CD4-positive, alpha-beta memory T cell (primary cell): ENCODE data around the gene GRK5. TPM values are rescaled to one million over a fixed set of nuclear protein-coding genes. Genes with fewer than 3 reads are reported as not detected.

Experiments used
- CTCF ChIA-PET: fragments of 350-600 bp; sonication (Branson Sonifier 250); formaldehyde crosslinking; loops from one replicate; lab custom pipeline; 2021; ENCODE audit warnings: inconsistent platforms; ENCODE audit not compliant: partially characterized antibody; lab: Charles Lee
- POLR2A ChIA-PET: fragments of 350-600 bp; sonication (Branson Sonifier 250); formaldehyde crosslinking; loops from one replicate; lab custom pipeline; 2021; ENCODE audit not compliant: partially characterized antibody; lab: Charles Lee
- DNase-seq, 5 donors: peaks; one replicate each; pipeline versions ENCODE4 v3.0.0 to v3.0.0-alpha.2; 2020 to 2022; ENCODE audit warnings: mixed read lengths in 1 of 5
- H3K27ac ChIP-seq: one replicate; pipeline ENCODE4 v1.7.0; 2013; ENCODE audit warnings: low read depth, low read length
- H3K27me3 ChIP-seq: 2 replicates; pipeline ENCODE4 v1.7.0; 2013; ENCODE audit warnings: mild to moderate bottlenecking, low read length, moderate library complexity; ENCODE audit not compliant: insufficient read depth
- H3K36me3 ChIP-seq: 2 replicates; pipeline ENCODE4 v1.7.0; 2013; ENCODE audit warnings: mild to moderate bottlenecking, low read length, moderate library complexity; ENCODE audit not compliant: insufficient read depth
- H3K4me1 ChIP-seq: 2 replicates; pipeline ENCODE4 v1.7.0; 2013; ENCODE audit warnings: mild to moderate bottlenecking, low read length, moderate library complexity; ENCODE audit not compliant: insufficient read depth
- H3K4me3 ChIP-seq, 2 donors: one replicate each; pipeline ENCODE4 v1.7.0; 2013; ENCODE audit warnings: low read length in 2 of 2, mild to moderate bottlenecking in 1 of 2
- H3K9me3 ChIP-seq, 2 donors: one replicate each; pipeline ENCODE4 v1.7.0; 2013; ENCODE audit warnings: low read length in 2 of 2, control low read depth in 1 of 2; ENCODE audit not compliant: control insufficient read depth in 1 of 2
- H3K27ac Mint-ChIP-seq, 7 donors: one replicate each; pipeline ENCODE4 v1.8.0; 2020 to 2021; ENCODE audit warnings: mixed read lengths in 7 of 7, mild to moderate bottlenecking in 6 of 7, inconsistent platforms in 3 of 7, moderate library complexity in 3 of 7
- H3K27me3 Mint-ChIP-seq, 2 donors: one replicate each; pipeline ENCODE4 v1.8.0; 2020 to 2021; ENCODE audit warnings: mixed read lengths in 2 of 2
- H3K36me3 Mint-ChIP-seq, 2 donors: one replicate each; pipeline ENCODE4 v1.8.0; 2020 to 2021; ENCODE audit warnings: mixed read lengths in 2 of 2, inconsistent platforms in 1 of 2, mild to moderate bottlenecking in 1 of 2
- H3K4me1 Mint-ChIP-seq, 4 donors: one replicate each; pipeline ENCODE4 v1.8.0; 2020 to 2021; ENCODE audit warnings: mixed read lengths in 4 of 4, mild to moderate bottlenecking in 1 of 4
- H3K4me3 Mint-ChIP-seq, 8 donors: one replicate each; pipeline ENCODE4 v1.8.0; 2020 to 2021; ENCODE audit warnings: mixed read lengths in 8 of 8, mild to moderate bottlenecking in 7 of 8, moderate library complexity in 6 of 8, inconsistent platforms in 3 of 8
- H3K9me3 Mint-ChIP-seq, 8 donors: one replicate each; pipeline ENCODE4 v1.8.0; 2020 to 2021; ENCODE audit warnings: mixed read lengths in 8 of 8, mild to moderate bottlenecking in 5 of 8, inconsistent platforms in 3 of 8, moderate library complexity in 1 of 8
- intact Hi-C: fragments of 100-400 bp; cut with micrococcal nuclease; formaldehyde crosslinking; loops from one replicate; pipeline ENCODE4 v1.15.1; 2023
- polyA plus RNA-seq, 2 donors: library from polyadenylated mRNA; unstranded; fragments of 300-500 nt; fragmentation: Illumina TruSeq; gene quantifications; one replicate each; pipeline ENCODE4 v1.2.3, GENCODE V29; 2021
- total RNA-seq, 2 experiments: library from RNA; stranded (reverse); gene quantifications; one replicate each; pipeline ENCODE4 v1.2.3, GENCODE V29; 2021

Gene GRK5
- total and polyA plus RNA-seq, 4 experiments from 2014 or later: 7.6 to 27.9 (median 18.6) TPM

DNA sequence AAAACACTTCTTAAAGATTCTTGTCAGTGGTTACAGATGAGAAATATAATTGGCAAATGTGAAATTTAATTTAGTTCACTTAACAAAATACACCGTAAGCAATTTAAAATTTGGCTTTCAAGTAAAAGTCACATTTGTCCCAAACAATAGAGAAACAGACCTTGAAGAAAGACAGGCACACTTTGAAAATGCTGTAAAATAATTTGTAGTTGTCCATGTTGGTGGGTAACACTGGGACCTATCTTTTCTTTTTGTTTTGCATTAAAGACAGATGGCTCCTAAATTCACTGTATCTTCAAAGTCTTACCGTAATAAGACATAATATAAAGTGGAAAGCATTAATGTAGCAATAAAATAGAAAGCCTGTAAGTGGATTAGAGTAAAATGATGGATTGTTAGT, 3.3 kb downstream of the GRK5 start:
- H3K36me3 ChIP-seq: no peaks in the 10 kb centered on the region
- peaks cover 75% of the 10 kb centered on the region for H3K4me1 ChIP-seq
- POLR2A ChIA-PET: interaction anchor here (1.9 to 7.0 kb wide), 3 partner anchors 60 to 96 kb away, joined by 6 to 101 read pairs (median 9); no protein-coding TSS in a partner anchor
- H3K4me3 ChIP-seq: no peak overlapping the region
- no peak overlapping the region for H3K27ac ChIP-seq
- Mint-ChIP-seq H3K9me3 (no peaks in the 10 kb centered on the region), H3K4me3 (peak overlapping the region in 2 of 8 donors; percentile 81 to 83), H3K4me1 (peaks cover 36 to 67% (median 57%) of the 10 kb centered on the region in 4 donors), H3K27ac (peak overlapping the region in 5 of 7 donors; percentile 6 to 95 (median 93)), H3K27me3 (no peaks in the 10 kb centered on the region), H3K36me3 (peaks cover 0 to 17% of the 10 kb centered on the region in 2 donors)
- no peaks in the 10 kb centered on the region for H3K9me3 ChIP-seq
- no peak for DNase-seq
- CTCF ChIA-PET: interaction anchor here (1.0 to 6.8 kb wide), 12 partner anchors 10 to 332 kb away, joined by 3 to 139 read pairs (median 4); partner anchors contain the start of gene RGS10
- intact Hi-C loops: no loop called here
- H3K27me3 ChIP-seq: no peaks in the 10 kb centered on the region

DNA sequence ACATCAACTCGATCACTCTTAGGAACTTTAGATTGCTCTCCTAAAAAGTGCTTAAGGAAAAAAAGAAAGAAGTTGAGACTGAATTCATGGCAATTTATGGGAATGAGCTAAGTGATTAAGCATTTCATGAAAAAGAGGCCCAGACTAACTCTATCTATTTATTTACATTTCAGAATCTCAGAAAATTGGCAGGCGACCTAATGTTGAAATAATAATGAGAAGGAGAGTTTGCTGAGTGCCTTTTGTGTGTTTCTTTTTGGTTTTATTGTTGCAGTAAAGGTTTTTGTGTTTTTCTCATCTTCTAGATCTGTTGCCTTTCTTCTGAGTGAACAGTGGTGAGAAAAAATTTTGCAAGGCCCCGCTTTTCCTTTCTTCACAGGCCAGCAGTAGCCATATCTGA, 3.8 kb downstream of the GRK5 start:
- Mint-ChIP-seq H3K9me3 (no peaks in the 10 kb centered on the region), H3K36me3 (peaks cover 0 to 16% of the 10 kb centered on the region in 2 donors), H3K27me3 (no peaks in the 10 kb centered on the region), H3K4me1 (peaks cover 33 to 67% (median 53%) of the 10 kb centered on the region in 4 donors), H3K27ac (peak overlapping the region; percentile 91 to 97 (median 94)), H3K4me3 (peak overlapping the region in 7 of 8 donors; percentile 57 to 83 (median 73))
- Histone ChIP-seq H3K27ac (peak overlapping the region; percentile 74), H3K27me3 (no peaks in the 10 kb centered on the region), H3K4me3 (peak overlapping the region in 1 of 2 donors; percentile 38), H3K36me3 (no peaks in the 10 kb centered on the region), H3K9me3 (no peaks in the 10 kb centered on the region), H3K4me1 (peaks cover 69% of the 10 kb centered on the region)
- CTCF ChIA-PET: interaction anchor here (1.0 to 6.8 kb wide), 10 partner anchors 10 to 331 kb away, joined by 3 to 139 read pairs (median 4); partner anchors contain the start of gene RGS10
- no peak for DNase-seq
- POLR2A ChIA-PET: interaction anchor here (1.0 to 7.0 kb wide), 5 partner anchors 58 to 95 kb away, joined by 3 to 101 read pairs (median 6); no protein-coding TSS in a partner anchor
- intact Hi-C loops: no loop called here

DNA sequence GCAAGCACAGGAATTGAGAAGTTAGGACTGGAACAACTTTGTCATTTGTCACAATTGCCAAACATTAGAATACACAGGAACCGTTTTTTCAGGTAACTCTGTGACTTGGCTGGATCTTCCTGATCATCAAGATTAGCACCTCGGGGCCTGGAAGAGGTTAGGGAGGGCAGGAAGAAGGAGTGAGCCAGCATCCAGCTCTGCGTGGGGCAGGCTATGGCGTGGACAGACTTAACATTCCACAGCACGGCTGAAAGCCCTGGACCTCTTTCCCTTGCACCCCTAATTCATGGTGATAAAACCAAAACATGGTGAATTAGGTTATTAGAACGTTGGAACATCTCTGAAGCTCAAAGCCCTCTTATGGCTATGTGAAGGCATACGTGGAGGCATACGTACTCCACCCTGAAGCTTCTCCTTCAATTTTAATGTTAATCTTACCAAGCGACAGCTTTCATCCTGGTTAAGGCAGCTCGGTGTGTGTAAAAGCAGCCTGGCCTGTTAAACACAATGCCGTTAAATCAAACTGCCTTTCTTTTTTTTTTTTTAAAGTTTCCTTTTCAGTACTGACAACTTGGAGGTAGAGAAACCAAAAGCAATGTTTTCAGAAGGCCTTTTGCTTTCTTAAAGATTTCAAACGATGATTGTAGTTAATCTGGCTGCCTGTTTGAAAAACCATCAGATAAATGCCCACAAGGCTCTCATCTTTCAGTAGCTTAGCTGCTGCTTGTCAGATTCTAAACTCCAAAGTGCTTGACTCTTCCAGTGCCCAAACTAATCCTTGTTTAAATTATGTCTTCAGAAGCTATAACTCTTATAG, 4.5 kb downstream of the GRK5 start:
- H3K4me1 ChIP-seq: peaks cover 65% of the 10 kb centered on the region
- CTCF ChIA-PET: interaction anchor here (0.8 to 6.8 kb wide), 12 partner anchors 10 to 370 kb away, joined by 3 to 139 read pairs (median 3); partner anchors contain the start of gene RGS10
- peaks cover 30 to 66% (median 50%) of the 10 kb centered on the region in 4 donors for H3K4me1 Mint-ChIP-seq
- peak overlapping the region; percentile 74 for H3K27ac ChIP-seq
- H3K27ac Mint-ChIP-seq: peak overlapping the region; percentile 91 to 97 (median 94)
- POLR2A ChIA-PET: interaction anchor here (0.9 to 7.0 kb wide), 7 partner anchors 9 to 277 kb away, joined by 3 to 101 read pairs (median 6); no protein-coding TSS in a partner anchor
- H3K9me3 Mint-ChIP-seq: no peaks in the 10 kb centered on the region
- DNase-seq: peak in 4 of 5 donors; percentile 38 to 68 (median 60)
- no peaks in the 10 kb centered on the region for H3K27me3 Mint-ChIP-seq
- intact Hi-C loops: no loop called here
- peak overlapping the region; percentile 55 to 83 (median 72) for H3K4me3 Mint-ChIP-seq
- no peaks in the 10 kb centered on the region for H3K36me3 ChIP-seq
- peaks cover 0 to 12% of the 10 kb centered on the region in 2 donors for H3K36me3 Mint-ChIP-seq
- no peaks in the 10 kb centered on the region for H3K9me3 ChIP-seq
- H3K27me3 ChIP-seq: no peaks in the 10 kb centered on the region
- peak overlapping the region; percentile 13 to 38 for H3K4me3 ChIP-seq

DNA sequence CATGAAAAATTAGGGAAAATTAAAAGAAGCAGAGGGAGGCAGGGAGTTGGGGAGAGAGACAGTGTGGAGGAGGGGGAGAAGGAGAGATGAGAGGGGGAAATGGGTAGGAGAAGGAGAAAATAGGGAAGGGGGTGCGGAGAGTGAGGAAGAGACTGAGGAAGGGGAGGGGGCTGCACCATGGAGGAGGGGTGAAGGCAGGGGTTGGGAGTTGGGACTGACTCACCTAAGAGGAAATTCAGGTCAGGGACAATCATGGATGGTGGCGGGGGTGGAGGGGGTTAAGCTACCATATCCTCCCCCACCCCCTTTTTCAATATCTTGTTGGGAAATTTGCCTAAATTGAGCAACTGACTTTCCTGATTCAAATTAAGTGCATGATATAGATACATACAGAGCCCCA, 8.0 kb downstream of the GRK5 start:
- Mint-ChIP-seq H3K4me1 (peaks cover 21 to 60% (median 39%) of the 10 kb centered on the region in 4 donors), H3K4me3 (peak overlapping the region in 1 of 8 donors; percentile 12), H3K36me3 (no peaks in the 10 kb centered on the region), H3K27me3 (no peaks in the 10 kb centered on the region), H3K27ac (peak overlapping the region in 2 of 7 donors; percentile 5 to 19), H3K9me3 (no peaks in the 10 kb centered on the region)
- ChIA-PET CTCF (interaction anchor here (0.6 kb wide), 1 partner anchor 314 kb away, joined by 3 read pairs; no protein-coding TSS in a partner anchor), POLR2A (interaction anchor here (1.6 kb wide), 1 partner anchor 91 kb away, joined by 4 read pairs; no protein-coding TSS in a partner anchor)
- peaks cover 43% of the 10 kb centered on the region for H3K4me1 ChIP-seq
- intact Hi-C loops: no loop called here
- no peaks in the 10 kb centered on the region for H3K9me3 ChIP-seq
- no peaks in the 10 kb centered on the region for H3K36me3 ChIP-seq
- H3K27me3 ChIP-seq: no peaks in the 10 kb centered on the region
- H3K4me3 ChIP-seq: no peak overlapping the region
- DNase-seq: no peak
- no peak overlapping the region for H3K27ac ChIP-seq

DNA sequence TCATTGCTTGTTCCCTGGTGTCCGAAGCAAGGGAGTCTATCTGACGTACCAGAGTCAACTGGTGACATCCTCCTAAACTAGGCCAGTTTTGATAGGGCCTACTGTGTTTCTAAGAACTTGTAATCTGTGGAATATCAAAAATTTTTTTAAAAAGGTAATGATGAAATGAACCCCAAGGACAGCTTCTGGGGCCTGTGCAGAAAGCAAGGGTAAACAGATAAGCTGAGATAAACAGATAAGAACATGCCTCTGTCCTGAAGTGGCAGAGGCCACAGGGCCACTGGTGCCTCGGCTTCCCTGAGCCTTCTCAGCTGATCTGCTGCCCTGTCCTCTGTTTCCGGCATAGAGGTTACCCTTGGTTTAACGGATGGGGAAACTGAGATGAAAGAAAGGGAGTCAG, 8.8 kb downstream of the GRK5 start:
- no peaks in the 10 kb centered on the region for H3K36me3 ChIP-seq
- peaks cover 20 to 56% (median 37%) of the 10 kb centered on the region in 4 donors for H3K4me1 Mint-ChIP-seq
- H3K27me3 ChIP-seq: no peaks in the 10 kb centered on the region
- peaks cover 35% of the 10 kb centered on the region for H3K4me1 ChIP-seq
- ChIA-PET CTCF (interaction anchor here (1.5 kb wide), 1 partner anchor 17 kb away, joined by 3 read pairs; no protein-coding TSS in a partner anchor), POLR2A (no interaction called here)
- intact Hi-C loops: no loop called here
- no peak for DNase-seq
- H3K9me3 Mint-ChIP-seq: no peaks in the 10 kb centered on the region
- no peaks in the 10 kb centered on the region for H3K27me3 Mint-ChIP-seq
- no peaks in the 10 kb centered on the region for H3K36me3 Mint-ChIP-seq
- no peak overlapping the region for H3K4me3 ChIP-seq
- H3K27ac Mint-ChIP-seq: peak overlapping the region in 1 of 7 donors; percentile 30
- no peak overlapping the region for H3K4me3 Mint-ChIP-seq
- no peaks in the 10 kb centered on the region for H3K9me3 ChIP-seq
- H3K27ac ChIP-seq: no peak overlapping the region

DNA sequence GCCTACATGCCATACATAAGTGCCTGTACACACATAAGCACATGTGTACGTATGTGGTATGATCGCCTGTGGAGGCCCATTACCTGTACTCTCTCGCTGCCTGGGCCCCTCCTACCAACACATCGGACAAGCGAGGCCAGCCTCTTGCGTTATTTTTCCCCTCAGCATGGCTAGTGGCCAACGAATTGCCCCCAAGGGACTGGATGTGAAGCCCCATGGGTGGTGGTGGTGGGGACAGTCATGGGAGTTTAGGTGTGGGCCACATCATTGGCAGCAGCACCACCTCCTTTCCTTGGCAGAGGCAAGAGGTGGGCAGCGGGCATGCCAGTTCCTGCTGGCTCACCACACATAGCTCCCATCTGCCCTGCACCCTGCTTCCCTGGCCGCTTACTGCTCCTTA, 10.0 kb downstream of the GRK5 start:
- DNase-seq: no peak
- peaks cover 9 to 50% (median 29%) of the 10 kb centered on the region in 4 donors for H3K4me1 Mint-ChIP-seq
- no peaks in the 10 kb centered on the region for H3K9me3 ChIP-seq
- no peaks in the 10 kb centered on the region for H3K36me3 ChIP-seq
- ChIA-PET CTCF (interaction anchor here (1.4 kb wide), 1 partner anchor 8 kb away, joined by 9 read pairs; no protein-coding TSS in a partner anchor), POLR2A (interaction anchor here (1.6 to 1.7 kb wide), 2 partner anchors 9 to 11 kb away, joined by 5 to 6 read pairs; no protein-coding TSS in a partner anchor)
- peaks cover 22% of the 10 kb centered on the region for H3K4me1 ChIP-seq
- no peak overlapping the region for H3K27ac ChIP-seq
- H3K4me3 Mint-ChIP-seq: no peak overlapping the region
- no peaks in the 10 kb centered on the region for H3K27me3 ChIP-seq
- H3K9me3 Mint-ChIP-seq: no peaks in the 10 kb centered on the region
- no peaks in the 10 kb centered on the region for H3K36me3 Mint-ChIP-seq
- H3K27me3 Mint-ChIP-seq: no peaks in the 10 kb centered on the region
- peak overlapping the region in 1 of 7 donors; percentile 42 for H3K27ac Mint-ChIP-seq
- H3K4me3 ChIP-seq: no peak overlapping the region
- intact Hi-C loops: no loop called here
